ENCODE results near the gene BIN1. TPM values are rescaled to one million over a fixed set of nuclear protein-coding genes. Genes with fewer than 3 reads are reported as not detected.

BIN1 gene
- polyA plus RNA-seq, 1 of the 3 experiments (the other 2 are of a cell fraction): 40.3 TPM

DNA sequence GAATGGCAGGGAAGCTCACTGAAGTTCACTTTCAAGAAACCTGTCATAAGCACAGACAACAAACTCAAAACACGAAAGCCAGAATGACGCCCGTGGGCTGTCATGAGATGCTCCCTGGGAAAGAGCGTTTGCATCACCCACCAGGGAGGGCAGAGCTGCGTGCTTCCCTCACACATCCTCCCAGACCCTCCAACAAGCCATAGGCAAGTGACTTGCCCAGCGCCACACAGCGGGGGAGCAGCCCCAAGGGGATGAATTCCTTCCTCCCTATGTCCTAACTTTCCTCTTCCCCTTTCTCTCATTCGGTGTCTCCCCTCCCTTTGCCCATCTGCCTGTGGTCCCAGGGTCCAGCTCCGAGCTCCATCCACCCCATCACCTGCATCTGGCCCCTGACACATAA lies 10.7 kb downstream of the BIN1 start:
- Histone ChIP-seq H3K27me3 (ENCODE audit: insufficient read depth) (no peaks in the 10 kb centered on the region), H3K4me3 (ENCODE audit: low read depth in 2 of 2, low read length in 1 of 2) (no peak overlapping the region), H3K36me3 (replicated peaks in 1 of 2; ENCODE audit: control insufficient read depth in 1 of 2, insufficient read depth in 2 of 2, low read length in 1 of 2) (no peaks in the 10 kb centered on the region), H3K9me3 (no peaks in the 10 kb centered on the region), H3K79me2 (ENCODE audit: insufficient read depth) (no peaks in the 10 kb centered on the region), H4K20me1 (ENCODE audit: insufficient read depth) (peaks cover 16% of the 10 kb centered on the region), H3K9ac (no peak overlapping the region), H2AFZ (ENCODE audit: low read depth) (no peak overlapping the region), H3K4me1 (ENCODE audit: control insufficient read depth in 1 of 2, insufficient read depth in 2 of 2, low read depth in 1 of 2, low read length in 1 of 2) (peaks cover 0 to 46% of the 10 kb centered on the region in 2 experiments; a peak in 1 of 4 replicates), H3K4me2 (no peak overlapping the region), H3K27ac (ENCODE audit: low read depth in 2 of 2, low read length in 1 of 2) (no peak overlapping the region), H3F3A (replicated peaks; ENCODE audit: insufficient read depth) (no peaks in the 10 kb centered on the region), H3K9me2 (no peaks in the 10 kb centered on the region)
- CTCF ChIA-PET: interaction anchor here (1.0 to 1.3 kb wide), 2 partner anchors 58 to 101 kb away, joined by 3 read pairs; no protein-coding TSS in a partner anchor
- 90% methylated on average over 4 of the region's 9 CpGs for WGBS (ENCODE audit: low lambda C conversion rate)
- POLR2A ChIA-PET: interaction anchor here (2.3 kb wide), 1 partner anchor 9 kb away, joined by 10 read pairs; no protein-coding TSS in a partner anchor
- TF ChIP-seq NFIC (IDR thresholded peaks at IDR 0.05; ENCODE audit: borderline replicate concordance) (no peak), GATA2 (CRISPR knock-in tag; IDR thresholded peaks at IDR 0.05) (no peak), RFX5 (IDR thresholded peaks at IDR 0.05; ENCODE audit: low read length) (no peak), GABPA (IDR thresholded peaks at IDR 0.05; ENCODE audit: low read depth) (no peak), MEF2A (IDR thresholded peaks at IDR 0.05; ENCODE audit: borderline replicate concordance, low read depth) (no peak), ELF1 (IDR thresholded peaks at IDR 0.05) (no peak), SIN3A (IDR thresholded peaks at IDR 0.05; ENCODE audit: borderline replicate concordance, low read depth, low read length) (no peak), POLR2AphosphoS5 (IDR thresholded peaks at IDR 0.05; ENCODE audit: low read depth, low read length) (no peak), FOXJ3 (CRISPR knock-in tag; IDR thresholded peaks at IDR 0.05) (no peak), EP300 (IDR thresholded peaks at IDR 0.05; ENCODE audit: borderline replicate concordance in 1 of 2, low read depth in 1 of 2, low read length in 1 of 2) (no peak), NRF1 (IDR thresholded peaks at IDR 0.05; ENCODE audit: low read depth, low read length) (no peak), CHD2 (IDR thresholded peaks at IDR 0.05; ENCODE audit: low read length, partially characterized antibody) (no peak), EZH2phosphoT487 (IDR thresholded peaks at IDR 0.05; ENCODE audit: borderline replicate concordance, low read depth) (no peak), JUND (IDR thresholded peaks at IDR 0.05) (no peak)
- TF ChIP-seq, protein P1, sequence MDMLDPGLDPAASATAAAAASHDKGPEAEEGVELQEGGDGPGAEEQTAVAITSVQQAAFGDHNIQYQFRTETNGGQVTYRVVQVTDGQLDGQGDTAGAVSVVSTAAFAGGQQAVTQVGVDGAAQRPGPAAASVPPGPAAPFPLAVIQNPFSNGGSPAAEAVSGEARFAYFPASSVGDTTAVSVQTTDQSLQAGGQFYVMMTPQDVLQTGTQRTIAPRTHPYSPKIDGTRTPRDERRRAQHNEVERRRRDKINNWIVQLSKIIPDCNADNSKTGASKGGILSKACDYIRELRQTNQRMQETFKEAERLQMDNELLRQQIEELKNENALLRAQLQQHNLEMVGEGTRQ (IDR thresholded peaks at IDR 0.05; ENCODE audit: borderline replicate concordance, low read depth, low read length): no peak
- TF ChIP-seq, protein P2, sequence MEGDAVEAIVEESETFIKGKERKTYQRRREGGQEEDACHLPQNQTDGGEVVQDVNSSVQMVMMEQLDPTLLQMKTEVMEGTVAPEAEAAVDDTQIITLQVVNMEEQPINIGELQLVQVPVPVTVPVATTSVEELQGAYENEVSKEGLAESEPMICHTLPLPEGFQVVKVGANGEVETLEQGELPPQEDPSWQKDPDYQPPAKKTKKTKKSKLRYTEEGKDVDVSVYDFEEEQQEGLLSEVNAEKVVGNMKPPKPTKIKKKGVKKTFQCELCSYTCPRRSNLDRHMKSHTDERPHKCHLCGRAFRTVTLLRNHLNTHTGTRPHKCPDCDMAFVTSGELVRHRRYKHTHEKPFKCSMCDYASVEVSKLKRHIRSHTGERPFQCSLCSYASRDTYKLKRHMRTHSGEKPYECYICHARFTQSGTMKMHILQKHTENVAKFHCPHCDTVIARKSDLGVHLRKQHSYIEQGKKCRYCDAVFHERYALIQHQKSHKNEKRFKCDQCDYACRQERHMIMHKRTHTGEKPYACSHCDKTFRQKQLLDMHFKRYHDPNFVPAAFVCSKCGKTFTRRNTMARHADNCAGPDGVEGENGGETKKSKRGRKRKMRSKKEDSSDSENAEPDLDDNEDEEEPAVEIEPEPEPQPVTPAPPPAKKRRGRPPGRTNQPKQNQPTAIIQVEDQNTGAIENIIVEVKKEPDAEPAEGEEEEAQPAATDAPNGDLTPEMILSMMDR (IDR thresholded peaks at IDR 0.05): no peak
- TF ChIP-seq, protein P3, sequence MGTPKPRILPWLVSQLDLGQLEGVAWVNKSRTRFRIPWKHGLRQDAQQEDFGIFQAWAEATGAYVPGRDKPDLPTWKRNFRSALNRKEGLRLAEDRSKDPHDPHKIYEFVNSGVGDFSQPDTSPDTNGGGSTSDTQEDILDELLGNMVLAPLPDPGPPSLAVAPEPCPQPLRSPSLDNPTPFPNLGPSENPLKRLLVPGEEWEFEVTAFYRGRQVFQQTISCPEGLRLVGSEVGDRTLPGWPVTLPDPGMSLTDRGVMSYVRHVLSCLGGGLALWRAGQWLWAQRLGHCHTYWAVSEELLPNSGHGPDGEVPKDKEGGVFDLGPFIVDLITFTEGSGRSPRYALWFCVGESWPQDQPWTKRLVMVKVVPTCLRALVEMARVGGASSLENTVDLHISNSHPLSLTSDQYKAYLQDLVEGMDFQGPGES (IDR thresholded peaks at IDR 0.05; ENCODE audit: low read depth, low read length): no peak
- TF ChIP-seq, protein P4, sequence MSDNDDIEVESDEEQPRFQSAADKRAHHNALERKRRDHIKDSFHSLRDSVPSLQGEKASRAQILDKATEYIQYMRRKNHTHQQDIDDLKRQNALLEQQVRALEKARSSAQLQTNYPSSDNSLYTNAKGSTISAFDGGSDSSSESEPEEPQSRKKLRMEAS (IDR thresholded peaks at IDR 0.05; ENCODE audit: low read depth): no peak
- TF ChIP-seq, protein P5, sequence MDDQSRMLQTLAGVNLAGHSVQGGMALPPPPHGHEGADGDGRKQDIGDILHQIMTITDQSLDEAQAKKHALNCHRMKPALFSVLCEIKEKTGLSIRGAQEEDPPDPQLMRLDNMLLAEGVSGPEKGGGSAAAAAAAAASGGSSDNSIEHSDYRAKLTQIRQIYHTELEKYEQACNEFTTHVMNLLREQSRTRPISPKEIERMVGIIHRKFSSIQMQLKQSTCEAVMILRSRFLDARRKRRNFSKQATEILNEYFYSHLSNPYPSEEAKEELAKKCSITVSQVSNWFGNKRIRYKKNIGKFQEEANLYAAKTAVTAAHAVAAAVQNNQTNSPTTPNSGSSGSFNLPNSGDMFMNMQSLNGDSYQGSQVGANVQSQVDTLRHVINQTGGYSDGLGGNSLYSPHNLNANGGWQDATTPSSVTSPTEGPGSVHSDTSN (IDR thresholded peaks at IDR 0.05): no peak
- TF ChIP-seq, protein P6, sequence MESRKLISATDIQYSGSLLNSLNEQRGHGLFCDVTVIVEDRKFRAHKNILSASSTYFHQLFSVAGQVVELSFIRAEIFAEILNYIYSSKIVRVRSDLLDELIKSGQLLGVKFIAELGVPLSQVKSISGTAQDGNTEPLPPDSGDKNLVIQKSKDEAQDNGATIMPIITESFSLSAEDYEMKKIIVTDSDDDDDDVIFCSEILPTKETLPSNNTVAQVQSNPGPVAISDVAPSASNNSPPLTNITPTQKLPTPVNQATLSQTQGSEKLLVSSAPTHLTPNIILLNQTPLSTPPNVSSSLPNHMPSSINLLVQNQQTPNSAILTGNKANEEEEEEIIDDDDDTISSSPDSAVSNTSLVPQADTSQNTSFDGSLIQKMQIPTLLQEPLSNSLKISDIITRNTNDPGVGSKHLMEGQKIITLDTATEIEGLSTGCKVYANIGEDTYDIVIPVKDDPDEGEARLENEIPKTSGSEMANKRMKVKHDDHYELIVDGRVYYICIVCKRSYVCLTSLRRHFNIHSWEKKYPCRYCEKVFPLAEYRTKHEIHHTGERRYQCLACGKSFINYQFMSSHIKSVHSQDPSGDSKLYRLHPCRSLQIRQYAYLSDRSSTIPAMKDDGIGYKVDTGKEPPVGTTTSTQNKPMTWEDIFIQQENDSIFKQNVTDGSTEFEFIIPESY (IDR thresholded peaks at IDR 0.05; ENCODE audit: borderline replicate concordance, low read depth): no peak
- DNase-seq: no peak
